ENCODE data around the gene SLC16A12.

DNA sequence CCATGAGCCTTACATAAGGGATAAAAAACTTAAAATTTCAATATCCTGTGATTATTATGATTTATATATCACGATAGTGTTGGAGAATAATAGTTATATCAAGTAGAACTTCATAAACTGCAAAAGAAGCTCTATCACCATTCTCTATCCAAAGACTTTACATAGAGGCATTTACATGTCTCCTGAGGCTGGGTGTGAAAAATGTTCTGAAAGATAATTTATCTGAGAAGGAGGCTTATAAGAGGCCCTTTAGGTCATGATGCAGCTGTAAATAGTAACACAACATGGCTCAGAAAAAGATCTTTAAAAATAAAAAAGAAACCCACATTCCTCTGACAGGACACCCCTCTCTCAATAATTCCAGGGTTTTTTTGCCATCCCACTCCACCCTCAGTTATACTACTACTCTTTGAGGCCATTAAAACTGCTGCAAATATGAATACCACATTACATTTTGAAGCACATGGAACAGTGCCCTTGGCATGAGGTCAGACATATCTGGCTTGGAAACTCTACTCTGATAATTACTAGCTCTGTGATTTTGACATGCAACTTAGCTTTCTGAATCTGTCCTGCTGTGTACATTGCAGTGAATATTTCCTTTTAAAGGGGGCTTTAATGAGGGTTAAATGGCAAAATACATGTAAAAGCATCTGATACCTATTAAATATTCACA lies 55.5 kb downstream of the SLC16A12 start:
- TF ChIP-seq CTCF (IDR thresholded peaks at IDR 0.05 in 8 of 11, conservative IDR thresholded peaks at IDR 0.05 in 3 of 11) = no peak
- no peak for TF ChIP-seq POLR2A (IDR thresholded peaks at IDR 0.05)
- no peak for TF ChIP-seq POLR2AphosphoS5 (IDR thresholded peaks at IDR 0.05)

All from spleen (tissue), 7 donors.